Forelimb muscle (tissue), 1 donor: ENCODE data around the gene OTOF. TPM values are rescaled to one million over a fixed set of nuclear protein-coding genes. Genes with fewer than 3 reads are reported as not detected.

Experiments used
- DNase-seq: peaks from one replicate; pipeline ENCODE4 v3.0.0-alpha.2; 2013; ENCODE audit warnings: low read depth
- polyA plus RNA-seq: library from polyadenylated mRNA; unstranded; fragments of 120-200 nt; gene quantifications from one replicate; pipeline ENCODE4 v1.2.1, GENCODE V29; 2013; ENCODE audit not compliant: insufficient read length

OTOF gene
- polyA plus RNA-seq, 1 donor = 22.7 TPM

- DNase-seq = no peak
Measured at GRCh38 chr2:26409785-26410184, 68.1 kb downstream of the OTOF start.

GRCh38 chr2:26407526-26407925 lies 70.4 kb downstream of the OTOF start:
- no peak for DNase-seq

Other genes with a start within 250 kb of the OTOF start
- gene HADHA, start 233.5 kb downstream of the OTOF start, polyA plus RNA-seq = 206 TPM
- 108 TPM for gene HADHB, start 233.2 kb downstream of the OTOF start, polyA plus RNA-seq
- gene SELENOI, start 132.0 kb downstream of the OTOF start, polyA plus RNA-seq = 10.4 TPM
- gene ADGRF3, start 131.3 kb downstream of the OTOF start, polyA plus RNA-seq = 0.16 TPM
- gene DRC1, start 76.2 kb downstream of the OTOF start, polyA plus RNA-seq = 0.16 TPM
- not detected for gene CIB4, start 163.2 kb upstream of the OTOF start, polyA plus RNA-seq
- 1.6 TPM for gene KCNK3, start 214.6 kb upstream of the OTOF start, polyA plus RNA-seq